ENCODE data around the gene RTBDN. TPM values are rescaled to one million over a fixed set of nuclear protein-coding genes. Genes with fewer than 3 reads are reported as not detected.

RTBDN gene
- total RNA-seq, result not detected in 2 replicates

GRCh38 chr19:12834566-12834943, at the start of gene RTBDN:
Gene RTBDN, minus strand, starts transcription at chr19:12834579. Its CDS starts 4,600 bp downstream, at chr19:12829979.

GRCh38 chr19:12881172-12881808, 46.9 kb upstream of the RTBDN start, which contains the start of gene DNASE2:
Gene DNASE2, minus strand, starts transcription at chr19:12881449. Its CDS starts 74 bp downstream, at chr19:12881375.

DNA sequence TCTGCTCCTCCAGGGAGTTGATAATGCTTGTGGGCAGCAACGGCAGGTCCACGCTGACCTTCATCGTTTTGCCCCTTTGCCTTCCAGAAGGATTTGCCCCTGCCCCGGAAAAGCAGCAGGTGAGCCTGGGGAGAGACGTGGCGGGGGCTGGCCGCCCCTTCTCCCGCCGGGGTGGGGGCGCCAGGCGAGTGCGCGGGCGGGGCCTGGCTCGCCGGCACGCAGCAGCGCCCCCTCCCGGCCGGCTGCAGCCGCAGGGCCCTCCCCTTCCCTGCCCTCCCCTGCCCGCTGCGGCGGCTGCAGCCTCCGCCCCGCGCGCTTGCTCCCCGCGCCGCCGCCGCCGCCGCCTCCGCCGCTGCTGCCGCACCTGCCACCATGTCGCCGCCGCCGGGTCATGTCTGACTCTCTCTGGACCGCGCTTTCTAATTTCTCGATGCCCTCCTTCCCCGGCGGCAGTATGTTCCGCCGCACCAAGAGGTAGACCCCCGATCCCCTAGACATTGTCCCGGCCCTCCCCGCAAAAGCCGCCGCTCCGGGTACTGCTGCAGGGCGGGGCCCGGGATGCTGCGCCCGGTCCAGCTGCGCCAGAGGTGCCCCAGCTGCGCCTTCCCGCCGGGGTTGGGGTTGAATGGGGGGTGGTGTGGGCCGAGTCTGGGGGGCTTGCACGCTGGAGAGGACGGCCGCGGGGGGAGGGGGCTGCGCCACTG, 4.0 kb upstream of the RTBDN start, which contains the start of gene MAST1:
MAST1 (plus strand) TSS at position 334 of the 704 bp plus-strand sequence; CDS start at position 392, 58 bp downstream.

GRCh38 chr19:12806242-12807081, 27.9 kb downstream of the RTBDN start, which contains the start of gene RNASEH2A:
Gene RNASEH2A, plus strand, starts transcription at chr19:12806584. Its CDS starts 90 bp downstream, at chr19:12806674.

DNA sequence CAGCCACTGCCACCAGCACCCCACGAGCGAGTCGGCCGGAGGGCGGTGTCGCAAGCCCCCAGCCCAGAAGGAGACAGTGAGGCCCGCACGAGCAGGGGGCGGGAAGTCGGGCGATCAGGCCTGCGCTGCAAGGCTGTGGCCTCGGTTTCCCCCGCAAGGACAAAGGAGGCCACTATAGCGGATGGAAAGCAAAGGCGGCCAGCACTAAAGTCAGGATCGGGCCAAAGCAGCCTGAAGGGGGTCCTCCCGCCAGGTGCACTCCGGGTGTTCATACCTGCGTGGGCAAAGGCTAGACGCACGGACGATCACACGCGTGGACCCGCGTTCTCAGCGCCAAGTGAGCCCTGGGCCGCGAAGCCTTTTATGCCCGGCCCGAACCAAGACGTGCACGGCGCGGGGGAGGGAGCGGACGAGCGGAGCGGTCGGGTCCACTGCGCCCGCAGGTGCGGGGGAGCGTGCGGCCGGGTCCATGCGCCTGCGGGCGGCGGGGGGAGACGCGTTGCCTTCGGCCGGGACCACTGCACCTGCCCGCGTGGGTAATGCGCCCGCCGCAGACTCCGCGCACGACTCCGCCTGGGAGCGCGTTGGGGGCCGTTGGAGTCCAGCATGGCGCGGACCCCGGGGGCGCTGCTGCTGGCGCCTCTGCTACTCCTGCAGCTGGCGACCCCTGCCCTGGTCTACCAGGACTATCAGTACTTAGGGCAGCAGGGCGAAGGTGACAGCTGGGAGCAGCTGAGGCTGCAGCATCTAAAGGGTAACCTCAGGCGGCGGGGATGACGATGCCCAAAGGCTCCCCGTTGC, 32.7 kb downstream of the RTBDN start, which contains the start of the genes PRDX2 and THSD8:
PRDX2 (minus strand) TSS at position 335 of the 801 bp plus-strand sequence. CDS start 539 bp downstream, outside the sequence.
THSD8 (plus strand) TSS at position 604 of the 801 bp plus-strand sequence; CDS start at position 607, 3 bp downstream.

DNA sequence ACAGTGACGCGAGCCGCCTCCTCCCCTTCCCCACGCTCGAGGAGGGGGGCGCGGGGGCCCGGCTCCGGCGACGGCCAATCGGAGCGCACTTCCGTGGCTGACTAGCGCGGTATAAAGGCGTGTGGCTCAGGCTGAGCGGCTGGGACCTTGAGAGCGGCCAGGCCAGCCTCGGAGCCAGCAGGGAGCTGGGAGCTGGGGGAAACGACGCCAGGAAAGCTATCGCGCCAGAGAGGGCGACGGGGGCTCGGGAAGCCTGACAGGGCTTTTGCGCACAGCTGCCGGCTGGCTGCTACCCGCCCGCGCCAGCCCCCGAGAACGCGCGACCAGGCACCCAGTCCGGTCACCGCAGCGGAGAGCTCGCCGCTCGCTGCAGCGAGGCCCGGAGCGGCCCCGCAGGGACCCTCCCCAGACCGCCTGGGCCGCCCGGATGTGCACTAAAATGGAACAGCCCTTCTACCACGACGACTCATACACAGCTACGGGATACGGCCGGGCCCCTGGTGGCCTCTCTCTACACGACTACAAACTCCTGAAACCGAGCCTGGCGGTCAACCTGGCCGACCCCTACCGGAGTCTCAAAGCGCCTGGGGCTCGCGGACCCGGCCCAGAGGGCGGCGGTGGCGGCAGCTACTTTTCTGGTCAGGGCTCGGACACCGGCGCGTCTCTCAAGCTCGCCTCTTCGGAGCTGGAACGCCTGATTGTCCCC, 42.9 kb downstream of the RTBDN start, which contains the start of gene JUNB:
JUNB (plus strand) TSS at position 142 of the 706 bp plus-strand sequence; CDS start at position 428, 286 bp downstream.

Other genes starting within 250 kb of the RTBDN start
- gene ZNF490, start 223.8 kb downstream of the RTBDN start, total RNA-seq, result 7.4 and 8.1 TPM in 2 replicates
- gene ZNF791, start 223.7 kb downstream of the RTBDN start, total RNA-seq, result 13.8 and 14.4 TPM in 2 replicates
- gene MAN2B1, start 167.8 kb downstream of the RTBDN start, total RNA-seq, result 51.4 and 57.1 TPM in 2 replicates
- gene WDR83, start 167.8 kb downstream of the RTBDN start, total RNA-seq, result 7.8 and 7.9 TPM in 2 replicates
- 47.4 and 47.6 TPM in 2 replicates for gene DHPS, start 152.7 kb downstream of the RTBDN start, total RNA-seq
- gene GNG14, start 146.6 kb downstream of the RTBDN start, total RNA-seq, result not detected in 2 replicates
- gene FBXW9, start 137.9 kb downstream of the RTBDN start, total RNA-seq, result 3.5 and 6.4 TPM in 2 replicates
- 18.7 and 20.4 TPM in 2 replicates for gene TNPO2, start 110.6 kb downstream of the RTBDN start, total RNA-seq
- gene TRIR, start 99.9 kb downstream of the RTBDN start, total RNA-seq, result 170 and 174 TPM in 2 replicates
- 77.6 and 85.5 TPM in 2 replicates for gene GET3, start 97.1 kb downstream of the RTBDN start, total RNA-seq
- gene BEST2, start 82.8 kb downstream of the RTBDN start, total RNA-seq, result not detected in 2 replicates
- gene HOOK2, start 59.0 kb downstream of the RTBDN start, total RNA-seq, result 9.7 and 10.6 TPM in 2 replicates
- gene JUNB, start 43.1 kb downstream of the RTBDN start, total RNA-seq, result 149 and 187 TPM in 2 replicates
- 170 and 189 TPM in 2 replicates for gene PRDX2, start 32.8 kb downstream of the RTBDN start, total RNA-seq
- not detected in 2 replicates for gene THSD8, start 32.5 kb downstream of the RTBDN start, total RNA-seq
- 8.3 and 10.6 TPM in 2 replicates for gene RNASEH2A, start 28.0 kb downstream of the RTBDN start, total RNA-seq
- 0.76 and 1.2 TPM in 2 replicates for gene MAST1, start 3.9 kb upstream of the RTBDN start, total RNA-seq
- gene DNASE2, start 46.9 kb upstream of the RTBDN start, total RNA-seq, result 27.9 and 30.7 TPM in 2 replicates
- 0.09 TPM in 1 of 2 replicates, not detected in the other for gene KLF1, start 52.6 kb upstream of the RTBDN start, total RNA-seq
- gene GCDH, start 56.6 kb upstream of the RTBDN start, total RNA-seq, result 19.4 and 19.8 TPM in 2 replicates
- 0.11 TPM in 1 of 2 replicates, not detected in the other for gene SYCE2, start 84.7 kb upstream of the RTBDN start, total RNA-seq
- gene FARSA, start 99.1 kb upstream of the RTBDN start, total RNA-seq, result 28.2 and 41.6 TPM in 2 replicates
- gene CALR, start 104.0 kb upstream of the RTBDN start, total RNA-seq, result 1,472 and 1,781 TPM in 2 replicates
- 50.2 and 60.8 TPM in 2 replicates for gene RAD23A, start 111.3 kb upstream of the RTBDN start, total RNA-seq
- 14.5 and 23.3 TPM in 2 replicates for gene GADD45GIP1, start 122.6 kb upstream of the RTBDN start, total RNA-seq
- gene DAND5, start 135.0 kb upstream of the RTBDN start, total RNA-seq, result 0.22 and 0.34 TPM in 2 replicates
- 10.7 and 21.7 TPM in 2 replicates for gene NFIX, start 160.9 kb upstream of the RTBDN start, total RNA-seq